Stromal cell of bone marrow (primary cell): ENCODE measurements around the gene TSTD1.
"Not testable (repeated sequence)": the region's sequence is repeated elsewhere in the genome, so short reads cannot be mapped to it uniquely, and the experiment has no call there.

Source experiments
- DNase-seq: peaks from one replicate; pipeline ENCODE4 v3.0.0-alpha.2; 2012; ENCODE audit warnings: low read depth

Gene TSTD1

GRCh38 chr1:161008869-161009510 is 29.8 kb downstream of the TSTD1 start:
- no peak for DNase-seq

- no peak for DNase-seq
Observed at GRCh38 chr1:161007369-161007768, 31.4 kb downstream of the TSTD1 start.

- DNase-seq, result no peak
Observed at GRCh38 chr1:161006563-161006962, 32.2 kb downstream of the TSTD1 start.

- no peak for DNase-seq
Observed at GRCh38 chr1:161001525-161001924, 37.2 kb downstream of the TSTD1 start.

GRCh38 chr1:161000736-161001480 is 37.9 kb downstream of the TSTD1 start:
- no peak for DNase-seq

- DNase-seq, result no peak
Observed at GRCh38 chr1:160999376-160999775, 39.4 kb downstream of the TSTD1 start.

GRCh38 chr1:160997323-160998038 is 41.3 kb downstream of the TSTD1 start:
- no peak for DNase-seq

- DNase-seq, result no peak
Observed at GRCh38 chr1:160996178-160996577, 42.6 kb downstream of the TSTD1 start.

- DNase-seq, result peak; percentile 62
Observed at GRCh38 chr1:160993544-160994193, 45.1 kb downstream of the TSTD1 start.

- DNase-seq, result not testable (repeated sequence)
Observed at GRCh38 chr1:160992036-160992435, 46.7 kb downstream of the TSTD1 start.
